ENCODE results near the gene SNTB2. TPM values are rescaled to one million over a fixed set of nuclear protein-coding genes. Genes with fewer than 3 reads are reported as not detected.
"Not testable (repeated sequence)": the region's sequence is repeated elsewhere in the genome, so short reads cannot be mapped to it uniquely, and the experiment has no call there.

Gene SNTB2
- total RNA-seq, 2 experiments from 2014 or later = 7.3 to 7.8 TPM

GRCh38 chr16:69241926-69242325, 55.0 kb downstream of the SNTB2 start:
- no peaks in the 10 kb centered on the region for H3K4me1 Mint-ChIP-seq (ENCODE audit: low read depth)
- H3K27ac Mint-ChIP-seq = no peak overlapping the region
- DNase-seq = no peak
- H3K27me3 Mint-ChIP-seq (ENCODE audit: low read depth) = no peaks in the 10 kb centered on the region
- CTCF ChIA-PET = interaction anchor here (0.5 kb wide), 1 partner anchor 128 kb away, joined by 4 read pairs; no protein-coding TSS in a partner anchor
- no peaks in the 10 kb centered on the region for H3K36me3 Mint-ChIP-seq (ENCODE audit: low read depth)
- intact Hi-C loops (cut with micrococcal nuclease) = no loop called here
- no peak overlapping the region for H3K4me3 Mint-ChIP-seq
- H3K9me3 Mint-ChIP-seq = no peaks in the 10 kb centered on the region

- CTCF ChIA-PET = interaction anchor here (0.6 kb wide), 2 partner anchors 31 to 1918 kb away, joined by 3 read pairs; no protein-coding TSS in a partner anchor
- no peaks in the 10 kb centered on the region for H3K4me1 Mint-ChIP-seq (ENCODE audit: low read depth)
- intact Hi-C loops (cut with micrococcal nuclease) = no loop called here
- no peaks in the 10 kb centered on the region for H3K36me3 Mint-ChIP-seq (ENCODE audit: low read depth)
- H3K4me3 Mint-ChIP-seq = no peak overlapping the region
- no peak overlapping the region for H3K27ac Mint-ChIP-seq
- no peaks in the 10 kb centered on the region for H3K27me3 Mint-ChIP-seq (ENCODE audit: low read depth)
- DNase-seq = no peak
- H3K9me3 Mint-ChIP-seq = no peaks in the 10 kb centered on the region
Measured at GRCh38 chr16:69243479-69243878, 56.5 kb downstream of the SNTB2 start.

DNA sequence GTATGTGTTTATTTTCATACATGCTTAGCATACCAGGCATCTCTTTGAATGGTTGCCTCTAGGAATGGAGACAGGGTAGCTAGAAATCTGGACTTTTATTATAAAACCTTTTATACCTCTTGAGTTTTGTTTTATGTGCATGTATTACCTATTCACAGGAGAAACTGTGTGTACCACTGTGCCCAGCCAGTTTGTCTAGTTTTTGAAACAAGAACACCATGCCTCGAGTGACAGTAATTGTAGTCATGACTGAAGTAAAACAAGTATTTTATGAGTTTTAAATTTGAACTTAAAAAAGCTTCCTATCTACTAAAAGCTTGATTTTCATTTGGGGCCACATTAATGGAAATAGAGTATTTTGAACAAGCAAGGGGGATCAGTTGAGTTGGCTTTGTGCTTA, 57.4 kb downstream of the SNTB2 start:
- H3K4me1 Mint-ChIP-seq (ENCODE audit: low read depth) = no peaks in the 10 kb centered on the region
- peaks cover under 1% of the 10 kb centered on the region for H3K36me3 Mint-ChIP-seq (ENCODE audit: low read depth)
- no peaks in the 10 kb centered on the region for H3K27me3 Mint-ChIP-seq (ENCODE audit: low read depth)
- no peak overlapping the region for H3K27ac Mint-ChIP-seq
- no peak for DNase-seq
- intact Hi-C loops (cut with micrococcal nuclease) = no loop called here
- CTCF ChIA-PET = interaction anchor here (0.6 to 1.1 kb wide), 2 partner anchors 22 to 41 kb away, joined by 3 read pairs; no protein-coding TSS in a partner anchor
- no peaks in the 10 kb centered on the region for H3K9me3 Mint-ChIP-seq
- H3K4me3 Mint-ChIP-seq = no peak overlapping the region

DNA sequence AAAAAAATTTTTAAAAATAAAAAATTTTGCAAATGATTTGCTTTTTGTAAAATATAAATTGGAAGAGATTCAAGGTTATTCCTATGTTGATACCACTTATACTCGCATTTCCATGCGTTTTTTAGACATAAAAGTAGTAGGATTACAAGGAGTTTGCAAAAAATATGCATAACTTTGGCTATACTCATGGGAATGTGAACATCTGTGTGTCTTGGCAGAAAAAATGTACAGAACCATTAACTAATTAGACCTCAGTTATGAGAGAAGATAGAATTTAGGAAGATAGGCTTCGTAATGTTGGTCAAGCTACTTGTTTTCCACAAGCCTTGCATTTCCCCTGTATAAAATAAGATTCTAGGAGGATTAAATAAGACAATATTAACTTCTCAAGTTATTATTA, 63.1 kb downstream of the SNTB2 start:
- no peaks in the 10 kb centered on the region for H3K9me3 Mint-ChIP-seq
- no peak overlapping the region for H3K4me3 Mint-ChIP-seq
- intact Hi-C loops (cut with micrococcal nuclease) = no loop called here
- DNase-seq = no peak
- H3K4me1 Mint-ChIP-seq (ENCODE audit: low read depth) = peaks cover 3% of the 10 kb centered on the region
- no peaks in the 10 kb centered on the region for H3K27me3 Mint-ChIP-seq (ENCODE audit: low read depth)
- H3K27ac Mint-ChIP-seq = no peak overlapping the region
- H3K36me3 Mint-ChIP-seq (ENCODE audit: low read depth) = peaks cover 1% of the 10 kb centered on the region
- CTCF ChIA-PET = no interaction called here

DNA sequence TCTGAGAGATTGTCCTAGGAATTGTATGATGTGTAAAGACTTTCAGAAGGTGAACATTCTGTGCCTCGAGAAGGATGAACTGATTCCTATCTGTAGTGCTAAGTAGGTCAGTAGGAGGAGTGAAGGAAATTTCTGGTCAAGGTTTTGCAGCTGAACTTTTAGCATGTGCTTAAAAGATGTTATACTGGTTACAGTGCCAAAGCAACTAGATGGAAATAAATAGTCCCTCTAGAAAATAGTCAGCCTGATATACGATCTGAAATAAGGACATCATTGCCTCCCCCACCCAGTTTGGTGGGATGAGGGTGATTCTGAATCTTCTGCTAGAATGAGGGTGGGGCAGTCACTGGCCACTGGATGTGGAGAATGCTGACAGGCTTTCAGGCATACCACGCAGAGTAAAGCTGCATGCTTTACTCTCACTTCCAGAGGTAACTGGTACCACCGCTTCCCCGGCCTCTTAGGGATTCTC, 66.9 kb downstream of the SNTB2 start:
- H3K4me1 Mint-ChIP-seq (ENCODE audit: low read depth) = peaks cover 3% of the 10 kb centered on the region
- H3K4me3 Mint-ChIP-seq = no peak overlapping the region
- CTCF ChIA-PET = no interaction called here
- H3K27ac Mint-ChIP-seq = no peak overlapping the region
- no peaks in the 10 kb centered on the region for H3K27me3 Mint-ChIP-seq (ENCODE audit: low read depth)
- H3K36me3 Mint-ChIP-seq (ENCODE audit: low read depth) = peaks cover 1% of the 10 kb centered on the region
- DNase-seq = no peak
- no peaks in the 10 kb centered on the region for H3K9me3 Mint-ChIP-seq
- intact Hi-C loops (cut with micrococcal nuclease) = no loop called here

- DNase-seq; H3K36me3 Mint-ChIP-seq (ENCODE audit: low read depth); H3K4me3 Mint-ChIP-seq; H3K27ac Mint-ChIP-seq; H3K9me3 Mint-ChIP-seq; intact Hi-C loops (cut with micrococcal nuclease); H3K27me3 Mint-ChIP-seq (ENCODE audit: low read depth); H3K4me1 Mint-ChIP-seq (ENCODE audit: low read depth): not testable (repeated sequence)
- CTCF ChIA-PET = interaction anchor here (0.6 to 1.3 kb wide), 3 partner anchors 12 to 29 kb away, joined by 3 to 6 read pairs (median 4); no protein-coding TSS in a partner anchor
Measured at GRCh38 chr16:69259428-69259764, 72.4 kb downstream of the SNTB2 start.

DNA sequence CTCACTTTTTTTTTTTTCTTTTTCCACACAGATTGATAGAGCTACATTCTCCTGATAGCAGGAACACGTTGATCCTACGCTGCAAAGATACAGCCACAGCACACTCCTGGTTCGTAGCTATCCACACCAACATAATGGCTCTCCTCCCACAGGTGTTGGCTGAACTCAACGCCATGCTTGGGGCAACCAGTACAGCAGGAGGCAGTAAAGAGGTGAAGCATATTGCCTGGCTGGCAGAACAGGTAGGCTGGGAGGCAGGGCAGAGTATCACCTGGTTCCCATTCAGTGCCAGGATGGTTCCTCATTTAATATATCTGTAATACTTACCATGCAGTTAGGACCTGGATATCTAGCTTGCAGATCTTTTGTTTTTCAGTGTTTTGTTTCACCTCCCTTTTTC, 73.1 kb downstream of the SNTB2 start:
- intact Hi-C loops (cut with micrococcal nuclease) = no loop called here
- no peaks in the 10 kb centered on the region for H3K9me3 Mint-ChIP-seq
- H3K27me3 Mint-ChIP-seq (ENCODE audit: low read depth) = no peaks in the 10 kb centered on the region
- H3K4me1 Mint-ChIP-seq (ENCODE audit: low read depth) = no peaks in the 10 kb centered on the region
- no peak for DNase-seq
- H3K27ac Mint-ChIP-seq = no peak overlapping the region
- peaks cover 5% of the 10 kb centered on the region for H3K36me3 Mint-ChIP-seq (ENCODE audit: low read depth)
- no peak overlapping the region for H3K4me3 Mint-ChIP-seq
- CTCF ChIA-PET = interaction anchor here (1.2 to 1.3 kb wide), 2 partner anchors 26 to 28 kb away, joined by 3 to 4 read pairs; no protein-coding TSS in a partner anchor

GRCh38 chr16:69260506-69260905, 73.5 kb downstream of the SNTB2 start:
- CTCF ChIA-PET = interaction anchor here (1.2 to 1.3 kb wide), 2 partner anchors 26 to 28 kb away, joined by 3 to 4 read pairs; no protein-coding TSS in a partner anchor
- H3K27ac Mint-ChIP-seq = no peak overlapping the region
- intact Hi-C loops (cut with micrococcal nuclease) = no loop called here

GRCh38 chr16:69266334-69267063, 79.5 kb downstream of the SNTB2 start:
- no peaks in the 10 kb centered on the region for H3K9me3 Mint-ChIP-seq
- H3K4me1 Mint-ChIP-seq (ENCODE audit: low read depth) = no peaks in the 10 kb centered on the region
- H3K27me3 Mint-ChIP-seq (ENCODE audit: low read depth) = no peaks in the 10 kb centered on the region
- H3K36me3 Mint-ChIP-seq (ENCODE audit: low read depth) = peaks cover 1% of the 10 kb centered on the region
- no peak overlapping the region for H3K4me3 Mint-ChIP-seq
- no peak overlapping the region for H3K27ac Mint-ChIP-seq
- CTCF ChIA-PET = no interaction called here
- intact Hi-C loops (cut with micrococcal nuclease) = no loop called here
- DNase-seq = no peak

More at GRCh38 chr16:69260506-69260905, 73.5 kb downstream of the SNTB2 start:
- no peak for DNase-seq
- H3K27me3 Mint-ChIP-seq (ENCODE audit: low read depth) = no peaks in the 10 kb centered on the region
- no peaks in the 10 kb centered on the region for H3K9me3 Mint-ChIP-seq
- H3K4me3 Mint-ChIP-seq = no peak overlapping the region
- H3K36me3 Mint-ChIP-seq (ENCODE audit: low read depth) = peaks cover 5% of the 10 kb centered on the region
- no peaks in the 10 kb centered on the region for H3K4me1 Mint-ChIP-seq (ENCODE audit: low read depth)

DNA sequence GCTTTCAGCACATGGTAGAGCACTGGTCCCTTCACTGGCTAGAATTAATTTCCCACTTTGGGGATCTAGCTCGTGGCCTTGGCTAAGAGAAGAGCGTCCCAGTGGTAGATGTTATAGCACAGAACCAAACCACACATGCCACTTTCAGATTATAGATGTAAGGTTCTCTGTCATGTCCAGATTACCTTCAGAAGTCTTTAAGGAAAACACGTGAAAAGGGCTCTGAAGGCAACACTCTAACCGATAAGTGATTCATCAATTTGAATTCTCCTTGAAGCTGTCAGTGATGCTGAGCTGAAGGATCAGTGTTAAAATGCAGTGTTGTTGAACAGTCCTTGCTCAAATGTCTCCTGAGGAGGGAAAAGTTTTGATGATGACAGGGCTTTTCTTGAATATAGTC, 80.7 kb downstream of the SNTB2 start:
- CTCF ChIA-PET = interaction anchor here (0.6 kb wide), 2 partner anchors 74 to 505 kb away, joined by 3 to 4 read pairs; no protein-coding TSS in a partner anchor
- intact Hi-C loops (cut with micrococcal nuclease) = no loop called here
- Mint-ChIP-seq H3K27ac (no peak overlapping the region), H3K36me3 (ENCODE audit: low read depth) (no peaks in the 10 kb centered on the region), H3K9me3 (no peaks in the 10 kb centered on the region), H3K27me3 (ENCODE audit: low read depth) (no peaks in the 10 kb centered on the region), H3K4me1 (ENCODE audit: low read depth) (no peaks in the 10 kb centered on the region), H3K4me3 (no peak overlapping the region)
- no peak for DNase-seq

GRCh38 chr16:69270395-69270794, 83.4 kb downstream of the SNTB2 start:
- Mint-ChIP-seq H3K27ac (no peak overlapping the region), H3K4me1 (ENCODE audit: low read depth) (no peaks in the 10 kb centered on the region), H3K9me3 (no peaks in the 10 kb centered on the region), H3K36me3 (ENCODE audit: low read depth) (no peaks in the 10 kb centered on the region), H3K27me3 (ENCODE audit: low read depth) (no peaks in the 10 kb centered on the region), H3K4me3 (no peak overlapping the region)
- CTCF ChIA-PET = interaction anchor here (0.6 kb wide), 1 partner anchor 42 kb away, joined by 3 read pairs; no protein-coding TSS in a partner anchor
- intact Hi-C loops (cut with micrococcal nuclease) = loop anchor here (10.0 kb wide), 1 partner anchor 66 kb away; no protein-coding TSS in a partner anchor
- DNase-seq = no peak

DNA sequence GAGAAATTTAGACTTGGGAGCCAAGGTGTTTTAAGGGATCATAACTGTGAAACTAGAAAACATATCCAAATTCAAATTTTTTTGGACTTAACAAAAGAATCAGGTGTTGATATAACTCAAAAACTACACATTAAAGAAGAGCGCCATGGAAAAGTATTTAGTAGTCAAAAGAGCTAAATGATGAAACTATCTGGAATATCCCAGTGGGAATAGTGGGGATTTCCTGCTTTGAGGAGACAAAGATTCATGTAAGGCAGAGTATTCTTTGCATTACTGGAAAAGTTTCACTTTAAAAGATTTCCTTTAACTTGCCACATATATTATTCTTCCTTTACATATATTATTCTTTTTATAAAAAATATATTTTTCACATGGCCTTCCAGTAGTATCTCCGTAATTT, 83.9 kb downstream of the SNTB2 start:
- H3K36me3 Mint-ChIP-seq (ENCODE audit: low read depth) = no peaks in the 10 kb centered on the region
- no peak overlapping the region for H3K4me3 Mint-ChIP-seq
- intact Hi-C loops (cut with micrococcal nuclease) = loop anchor here (10.0 kb wide), 1 partner anchor 66 kb away; no protein-coding TSS in a partner anchor
- H3K27me3 Mint-ChIP-seq (ENCODE audit: low read depth) = no peaks in the 10 kb centered on the region
- H3K4me1 Mint-ChIP-seq (ENCODE audit: low read depth) = no peaks in the 10 kb centered on the region
- no peaks in the 10 kb centered on the region for H3K9me3 Mint-ChIP-seq
- CTCF ChIA-PET = no interaction called here
- no peak overlapping the region for H3K27ac Mint-ChIP-seq
- DNase-seq = no peak

- no peaks in the 10 kb centered on the region for H3K27me3 Mint-ChIP-seq (ENCODE audit: low read depth)
- H3K4me3 Mint-ChIP-seq = no peak overlapping the region
- no peaks in the 10 kb centered on the region for H3K9me3 Mint-ChIP-seq
- CTCF ChIA-PET = interaction anchor here (0.6 to 2.0 kb wide), 2 partner anchors 123 to 216 kb away, joined by 3 to 6 read pairs; no protein-coding TSS in a partner anchor
- no peak overlapping the region for H3K27ac Mint-ChIP-seq
- intact Hi-C loops (cut with micrococcal nuclease) = loop anchor here (10.0 kb wide), 1 partner anchor 68 kb away; no protein-coding TSS in a partner anchor
- no peak for DNase-seq
- H3K36me3 Mint-ChIP-seq (ENCODE audit: low read depth) = no peaks in the 10 kb centered on the region
- no peaks in the 10 kb centered on the region for H3K4me1 Mint-ChIP-seq (ENCODE audit: low read depth)
Measured at GRCh38 chr16:69273009-69273408, 86.0 kb downstream of the SNTB2 start.
